SU-DHL-6 (cell line): ENCODE data around the gene WNT7B.

Experiments used
- H2AFZ ChIP-seq: fragments of 200-600 bp; sonication (generic); 2 replicates; pipeline ENCODE4 v1.6.1; 2014; ENCODE audit warnings: low read depth, mild to moderate bottlenecking, moderate library complexity, mixed read lengths, antibody characterized with exemption, low read length; ENCODE audit not compliant: severe bottlenecking
- H3F3A ChIP-seq: fragments of 200-600 bp; shearing (Covaris generic); 2 replicates; pipeline ENCODE4 v1.6.0; 2016; ENCODE audit warnings: antibody characterized with exemption, mild to moderate bottlenecking; ENCODE audit not compliant: insufficient read depth
- H3K27ac ChIP-seq: fragments of 200-600 bp; sonication (generic); 2 replicates; pipeline ENCODE4 v1.5.1; 2016; ENCODE audit warnings: low read depth, mild to moderate bottlenecking, low read length, moderate library complexity, mixed read lengths
- H3K27me3 ChIP-seq: fragments of 200-600 bp; sonication (generic), shearing (Covaris generic); 2 replicates; pipeline ENCODE4 v1.6.0; 2014; ENCODE audit warnings: mild to moderate bottlenecking, low read length
- H3K36me3 ChIP-seq: fragments of 200-600 bp; sonication (generic); 2 replicates; pipeline ENCODE4 v1.6.1; 2014; ENCODE audit warnings: mild to moderate bottlenecking, low read length, mixed read lengths
- H3K4me2 ChIP-seq: fragments of 300-600, 200-600 bp; shearing (Covaris generic), sonication (generic); 2 replicates; pipeline ENCODE4 v1.6.0; 2014; ENCODE audit warnings: low read length, low read depth, mild to moderate bottlenecking; ENCODE audit not compliant: poor library complexity, severe bottlenecking
- H3K4me3 ChIP-seq: fragments of 200-600 bp; sonication (generic); 2 replicates; pipeline ENCODE4 v1.5.1; 2014; ENCODE audit warnings: antibody characterized with exemption, low read length, mild to moderate bottlenecking, mixed read lengths; ENCODE audit not compliant: insufficient read depth, poor library complexity, severe bottlenecking
- H3K79me2 ChIP-seq: fragments of 200-600 bp; sonication (generic); 2 replicates; pipeline ENCODE4 v1.6.1; 2014; ENCODE audit warnings: mild to moderate bottlenecking, low read length, moderate library complexity; ENCODE audit not compliant: insufficient read depth
- H3K9ac ChIP-seq: fragments of 200-600 bp; sonication (generic); 2 replicates; pipeline ENCODE4 v1.7.0; 2014; ENCODE audit warnings: mild to moderate bottlenecking, low read length
- H3K9me2 ChIP-seq: fragments of 200-600 bp; sonication (generic); replicated peaks from 2 replicates; pipeline ENCODE4 v1.6.1; 2014; ENCODE audit warnings: low read length; ENCODE audit not compliant: insufficient read depth
- H3K9me3 ChIP-seq: fragments of 200-600 bp; sonication (generic); 2 replicates; pipeline ENCODE4 v1.6.1; 2014; ENCODE audit warnings: low read length, mixed read lengths; ENCODE audit not compliant: insufficient read depth
- H4K20me1 ChIP-seq: fragments of 200-600 bp; sonication (generic); 2 replicates; pipeline ENCODE4 v1.6.1; 2014; ENCODE audit warnings: low read depth, mild to moderate bottlenecking, antibody characterized with exemption, low read length, moderate library complexity, mixed read lengths
- EZH2phosphoT487 ChIP-seq: fragments of 200-600 bp; sonication (generic), shearing (Covaris generic); conservative IDR thresholded peaks from 2 replicates; pipeline ENCODE4 v1.6.1; 2018; ENCODE audit warnings: mild to moderate bottlenecking, antibody characterized with exemption, low read length, moderate library complexity, mixed read lengths
- TF ChIP-seq, protein P1 (sequence below): fragments of 200-600 bp; sonication (generic); IDR thresholded peaks from one replicate; pipeline ENCODE4 v1.5.1; 2017; ENCODE audit warnings: antibody characterized with exemption, mild to moderate bottlenecking, low read length, moderate library complexity; ENCODE audit not compliant: insufficient read depth, poor library complexity, severe bottlenecking

WNT7B gene

DNA sequence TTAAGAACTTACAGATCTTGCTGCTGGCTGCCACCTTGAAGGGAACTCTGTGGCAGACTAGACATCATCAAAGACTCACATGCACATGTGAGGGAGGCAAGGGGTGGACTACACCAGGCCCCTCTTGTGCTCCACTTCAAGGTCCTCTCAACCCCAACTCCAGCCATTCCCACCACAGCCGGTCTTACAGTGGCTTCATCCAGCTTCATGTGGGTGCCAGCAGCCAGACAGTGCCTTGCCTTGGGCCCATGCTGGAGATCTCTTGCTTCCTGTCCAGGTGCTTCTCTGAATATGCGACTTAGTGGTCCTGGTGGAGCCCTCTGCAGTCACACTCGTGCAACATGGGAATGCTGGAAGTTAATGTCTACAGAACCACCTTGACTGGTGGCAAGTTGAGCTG is 44.6 kb upstream of the WNT7B start:
- no peaks in the 10 kb centered on the region for H3K36me3 ChIP-seq
- TF ChIP-seq, protein P1, sequence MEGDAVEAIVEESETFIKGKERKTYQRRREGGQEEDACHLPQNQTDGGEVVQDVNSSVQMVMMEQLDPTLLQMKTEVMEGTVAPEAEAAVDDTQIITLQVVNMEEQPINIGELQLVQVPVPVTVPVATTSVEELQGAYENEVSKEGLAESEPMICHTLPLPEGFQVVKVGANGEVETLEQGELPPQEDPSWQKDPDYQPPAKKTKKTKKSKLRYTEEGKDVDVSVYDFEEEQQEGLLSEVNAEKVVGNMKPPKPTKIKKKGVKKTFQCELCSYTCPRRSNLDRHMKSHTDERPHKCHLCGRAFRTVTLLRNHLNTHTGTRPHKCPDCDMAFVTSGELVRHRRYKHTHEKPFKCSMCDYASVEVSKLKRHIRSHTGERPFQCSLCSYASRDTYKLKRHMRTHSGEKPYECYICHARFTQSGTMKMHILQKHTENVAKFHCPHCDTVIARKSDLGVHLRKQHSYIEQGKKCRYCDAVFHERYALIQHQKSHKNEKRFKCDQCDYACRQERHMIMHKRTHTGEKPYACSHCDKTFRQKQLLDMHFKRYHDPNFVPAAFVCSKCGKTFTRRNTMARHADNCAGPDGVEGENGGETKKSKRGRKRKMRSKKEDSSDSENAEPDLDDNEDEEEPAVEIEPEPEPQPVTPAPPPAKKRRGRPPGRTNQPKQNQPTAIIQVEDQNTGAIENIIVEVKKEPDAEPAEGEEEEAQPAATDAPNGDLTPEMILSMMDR = no peak
- TF ChIP-seq EZH2phosphoT487 = no peak
- H3F3A ChIP-seq = no peaks in the 10 kb centered on the region
- no peak overlapping the region for H3K4me3 ChIP-seq
- H4K20me1 ChIP-seq = no peaks in the 10 kb centered on the region
- H3K4me2 ChIP-seq = no peak overlapping the region
- no peak overlapping the region for H2AFZ ChIP-seq
- H3K27me3 ChIP-seq = no peaks in the 10 kb centered on the region
- no peaks in the 10 kb centered on the region for H3K79me2 ChIP-seq
- no peak overlapping the region for H3K27ac ChIP-seq
- no peaks in the 10 kb centered on the region for H3K9me3 ChIP-seq
- H3K9ac ChIP-seq = no peak overlapping the region
- no peaks in the 10 kb centered on the region for H3K9me2 ChIP-seq

DNA sequence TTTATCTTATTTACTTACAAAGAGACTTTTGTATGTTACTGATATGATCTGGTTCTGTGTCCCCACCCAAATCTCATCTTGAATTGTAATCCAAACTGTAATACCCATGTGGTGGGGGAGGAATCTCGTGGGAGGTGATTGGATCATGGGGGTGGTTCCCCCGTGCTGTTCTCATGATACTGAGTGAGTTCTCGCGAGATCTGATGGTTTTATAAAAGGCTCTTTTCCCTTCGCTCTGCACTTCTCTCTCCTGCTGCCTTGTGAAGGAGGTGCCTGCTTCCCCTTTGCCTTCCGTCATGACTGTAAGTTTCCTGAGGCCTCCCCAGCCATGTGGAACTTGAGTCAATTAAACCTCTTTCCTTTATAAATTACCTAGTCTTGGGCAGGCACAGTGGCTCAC is 42.4 kb upstream of the WNT7B start:
- no peaks in the 10 kb centered on the region for H3F3A ChIP-seq
- H3K9me2 ChIP-seq = no peaks in the 10 kb centered on the region
- H3K4me3 ChIP-seq = no peak overlapping the region
- H3K4me2 ChIP-seq = no peak overlapping the region
- TF ChIP-seq EZH2phosphoT487 = no peak
- TF ChIP-seq, protein P1 = no peak
- no peaks in the 10 kb centered on the region for H3K27me3 ChIP-seq
- no peak overlapping the region for H3K27ac ChIP-seq
- H3K36me3 ChIP-seq = no peaks in the 10 kb centered on the region
- no peaks in the 10 kb centered on the region for H3K9me3 ChIP-seq
- H3K9ac ChIP-seq = no peak overlapping the region
- H3K79me2 ChIP-seq = no peaks in the 10 kb centered on the region
- no peaks in the 10 kb centered on the region for H4K20me1 ChIP-seq
- H2AFZ ChIP-seq = no peak overlapping the region

DNA sequence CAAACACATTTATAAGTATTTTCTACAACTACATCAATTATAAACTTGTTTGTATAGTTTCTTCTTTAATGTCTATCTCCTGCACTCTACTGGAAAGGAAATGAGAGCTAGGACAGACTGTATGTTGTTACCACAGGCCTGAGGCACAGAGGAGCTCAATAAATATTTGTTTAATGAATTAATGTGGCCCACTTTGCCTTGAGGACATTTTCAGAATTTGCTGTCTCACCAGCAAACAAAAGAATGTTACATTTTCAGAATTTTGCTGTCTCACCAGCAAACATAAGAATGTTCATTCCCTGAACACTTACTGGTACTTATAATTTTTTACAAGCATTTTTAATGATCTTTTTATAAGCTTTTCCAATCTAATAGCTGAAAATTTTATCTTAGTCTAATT is 41.9 kb upstream of the WNT7B start:
- Histone ChIP-seq H3K4me2 (no peak overlapping the region), H3K79me2 (no peaks in the 10 kb centered on the region), H2AFZ (no peak overlapping the region), H3K36me3 (no peaks in the 10 kb centered on the region), H3K9me2 (no peaks in the 10 kb centered on the region), H3K9me3 (no peaks in the 10 kb centered on the region), H3K27ac (no peak overlapping the region), H3K27me3 (no peaks in the 10 kb centered on the region), H3F3A (no peaks in the 10 kb centered on the region), H3K9ac (no peak overlapping the region), H4K20me1 (no peaks in the 10 kb centered on the region), H3K4me3 (no peak overlapping the region)
- no peak for TF ChIP-seq EZH2phosphoT487
- TF ChIP-seq, protein P1 = no peak
